CD4-positive, alpha-beta T cell treated with Interleukin-4 for 1 hour (primary cell): ENCODE measurements around the gene PMPCA.

Source experiments
- DNase-seq, 2 donors: peaks; one replicate each; pipeline ENCODE4 v3.0.0-alpha.2; 2020 to 2022

Gene PMPCA

DNA sequence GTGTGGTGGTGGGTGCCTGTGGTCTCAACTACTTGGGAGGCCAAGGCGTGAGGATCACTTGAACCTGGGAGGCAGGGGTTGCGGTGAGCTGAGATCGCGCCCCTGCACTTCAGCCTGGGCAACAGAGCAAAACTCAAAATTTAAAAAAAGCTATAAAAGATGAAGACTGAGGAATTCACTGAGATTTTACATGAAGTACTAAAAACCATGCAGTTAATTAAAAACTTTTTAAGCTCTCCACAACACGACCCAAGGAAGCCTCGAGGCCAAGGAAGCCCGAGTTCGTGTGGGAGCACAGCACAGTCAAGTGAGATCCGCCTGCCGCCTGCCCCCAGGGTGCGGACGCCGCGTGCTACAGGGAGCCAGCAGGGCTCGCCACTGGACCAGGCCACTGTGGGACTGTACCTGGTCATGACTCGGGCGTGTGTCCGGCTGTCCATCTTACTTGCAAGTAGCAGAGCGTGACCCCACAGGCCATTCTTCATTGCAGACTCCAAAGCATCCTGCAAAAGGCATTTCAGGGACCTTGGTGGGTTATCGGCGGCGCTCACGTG lies 50.4 kb downstream of the PMPCA start:
- no peak for DNase-seq

DNA sequence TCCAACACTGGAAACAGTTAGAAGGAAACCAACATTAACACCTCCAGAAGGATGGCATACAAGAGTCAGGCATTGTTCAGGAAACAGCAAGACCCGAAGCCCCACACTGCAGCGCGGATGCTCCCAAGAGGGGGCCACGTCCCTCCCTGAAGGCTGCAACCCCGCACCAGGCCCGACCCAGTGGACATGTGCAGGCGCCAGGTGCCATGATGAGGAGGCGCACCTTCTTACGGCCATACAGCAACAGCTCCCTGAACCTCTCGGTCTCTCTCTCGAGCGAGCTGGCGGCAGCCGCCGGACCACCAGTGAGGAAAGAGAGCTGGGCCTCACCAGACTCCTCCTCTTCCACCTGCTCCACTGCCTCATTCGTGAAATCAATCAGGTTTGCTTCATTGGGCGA lies 52.2 kb downstream of the PMPCA start:
- no peak for DNase-seq

DNA sequence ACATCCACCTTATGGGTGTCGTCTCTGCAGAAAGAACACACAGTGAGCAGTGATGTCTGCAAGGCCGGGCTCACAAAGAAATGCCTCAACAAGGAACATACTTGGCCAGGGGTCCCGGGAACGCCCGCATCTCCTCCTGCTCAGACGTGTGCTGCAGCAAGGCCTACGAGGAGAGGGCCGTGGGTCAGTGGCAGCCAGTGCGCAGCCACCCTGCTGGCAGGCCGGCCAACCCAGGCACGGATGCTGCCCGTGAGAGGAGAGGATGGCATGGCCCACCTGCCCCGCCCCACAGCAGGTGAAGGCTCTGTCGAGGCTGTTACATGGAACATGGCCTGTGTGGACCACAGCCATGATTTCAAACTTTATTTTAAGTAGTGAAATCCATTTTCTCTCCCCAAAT lies 53.1 kb downstream of the PMPCA start:
- DNase-seq = no peak

DNA sequence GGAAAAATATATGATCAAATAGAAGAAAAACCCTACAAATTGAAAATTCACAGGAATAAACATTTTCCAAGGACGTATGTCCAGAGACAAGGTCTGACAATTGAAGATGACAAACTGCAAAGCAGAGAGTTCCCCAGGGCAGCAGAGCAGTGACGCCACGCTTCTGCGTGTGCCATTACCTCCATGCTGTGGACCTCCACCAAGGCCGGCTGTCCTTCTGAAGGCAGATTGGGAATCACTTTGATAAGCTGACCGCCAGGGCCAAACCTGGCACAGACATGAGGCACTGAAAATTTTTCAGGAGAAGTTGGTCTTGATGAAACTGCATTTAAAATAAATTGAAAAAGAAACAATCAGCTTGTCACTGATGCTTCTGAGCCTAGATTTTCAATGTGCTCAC lies 53.8 kb downstream of the PMPCA start:
- no peak for DNase-seq

DNA sequence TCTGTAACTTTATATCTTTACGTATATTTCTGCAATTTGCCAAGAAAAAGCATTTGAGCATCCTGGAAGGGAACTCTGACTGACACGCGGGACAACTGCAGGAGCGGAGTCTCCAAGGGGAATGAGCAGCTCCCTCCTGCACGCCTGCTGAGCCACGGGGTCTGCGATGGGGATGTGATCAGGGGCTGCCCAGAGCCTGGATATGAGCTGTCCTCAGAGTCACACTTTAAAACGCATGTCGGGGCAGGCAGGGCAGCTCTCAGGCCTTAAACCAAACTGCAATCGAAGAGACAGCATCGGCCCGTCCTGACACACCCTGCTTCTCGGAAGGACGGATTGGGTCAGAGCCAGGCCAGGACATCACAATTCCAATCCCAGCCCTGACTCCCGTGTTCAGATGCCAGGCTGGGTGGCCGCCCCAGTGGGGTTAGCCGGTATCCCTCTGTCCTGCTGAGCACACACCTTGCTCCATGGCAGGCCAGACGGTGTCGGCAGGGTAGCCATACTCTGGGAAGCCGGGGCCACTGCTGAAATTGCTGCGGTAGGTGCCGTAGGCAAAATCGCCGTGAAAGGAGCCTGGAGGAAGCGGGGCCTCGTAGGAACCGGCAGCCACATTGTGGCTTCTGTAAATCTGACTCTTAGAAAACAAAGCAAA lies 55.2 kb downstream of the PMPCA start:
- DNase-seq = no peak

GRCh38 chr9:136466155-136466541 lies 55.7 kb downstream of the PMPCA start:
- DNase-seq = no peak

DNA sequence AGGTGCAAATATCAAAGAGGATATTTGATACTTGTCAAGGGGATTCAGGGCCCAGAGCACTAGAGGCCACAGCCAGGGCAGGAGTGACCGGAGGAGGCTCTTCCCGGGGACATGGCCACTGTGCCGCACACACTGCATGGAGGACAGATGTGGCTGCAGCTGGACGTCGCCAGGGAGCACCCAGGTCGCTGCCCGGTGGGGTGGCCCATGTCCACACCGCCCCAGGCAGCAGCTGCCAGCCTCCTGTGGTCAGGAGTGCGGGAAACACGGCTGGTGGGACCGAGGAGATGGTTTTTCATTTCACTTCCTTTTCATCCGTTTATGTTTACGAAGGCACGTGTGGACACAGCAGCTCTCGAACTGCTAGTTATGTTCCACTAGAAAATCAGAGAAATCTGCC lies 57.3 kb downstream of the PMPCA start:
- no peak for DNase-seq

- no peak for DNase-seq
These were observed 59.9 kb downstream of the PMPCA start for GRCh38 chr9:136470356-136470755.

GRCh38 chr9:136470792-136471469 lies 60.5 kb downstream of the PMPCA start:
- DNase-seq = no peak

GRCh38 chr9:136471802-136472487 lies 61.5 kb downstream of the PMPCA start:
- DNase-seq = no peak

GRCh38 chr9:136472640-136473353 lies 62.3 kb downstream of the PMPCA start:
- DNase-seq = no peak

GRCh38 chr9:136473354-136473721 lies 62.9 kb downstream of the PMPCA start:
- no peak for DNase-seq
